Skeletal muscle satellite cell (primary cell): ENCODE results near the gene DEPDC5.
"Not testable (repeated sequence)": the region's sequence is repeated elsewhere in the genome, so short reads cannot be mapped to it uniquely, and the experiment has no call there.

Source experiments
- H3K27me3 ChIP-seq: 2 replicates; pipeline ENCODE4 v1.7.0; 2013; ENCODE audit warnings: low read length; ENCODE audit not compliant: control insufficient read depth, insufficient read depth
- H3K36me3 ChIP-seq: 2 replicates; pipeline ENCODE4 v1.7.0; 2013; ENCODE audit warnings: mild to moderate bottlenecking, control low read depth, low read length; ENCODE audit not compliant: insufficient read depth
- H3K4me1 ChIP-seq: 2 replicates; pipeline ENCODE4 v1.7.0; 2013; ENCODE audit warnings: low read length; ENCODE audit not compliant: control insufficient read depth, insufficient read depth
- H3K4me2 ChIP-seq: 2 replicates; pipeline ENCODE4 v1.7.0; 2013; ENCODE audit warnings: mild to moderate bottlenecking, low read length
- H3K4me3 ChIP-seq: 2 replicates; pipeline ENCODE4 v1.7.0; 2013; ENCODE audit warnings: low read length
- H3K9ac ChIP-seq: 2 replicates; pipeline ENCODE4 v1.7.0; 2013; ENCODE audit warnings: mild to moderate bottlenecking, low read depth, low read length, moderate library complexity
- H3K9me3 ChIP-seq: replicated peaks from 2 replicates; pipeline ENCODE4 v1.7.0; 2013; ENCODE audit warnings: mild to moderate bottlenecking, control low read depth, low read length

DEPDC5 gene

GRCh38 chr22:31750365-31751284 is 3.2 kb upstream of the DEPDC5 start:
- H3K36me3 ChIP-seq, result peaks cover 12% of the 10 kb centered on the region
- no peaks in the 10 kb centered on the region for H3K9me3 ChIP-seq
- H3K4me3 ChIP-seq, result peak overlapping the region; percentile 79
- peak overlapping the region; percentile 98 for H3K9ac ChIP-seq
- peak overlapping the region; percentile 77 for H3K4me2 ChIP-seq
- H3K4me1 ChIP-seq, result peaks cover 34% of the 10 kb centered on the region
- no peaks in the 10 kb centered on the region for H3K27me3 ChIP-seq

GRCh38 chr22:31752096-31752847 is 1.5 kb upstream of the DEPDC5 start:
- peaks cover 34% of the 10 kb centered on the region for H3K4me1 ChIP-seq
- no peaks in the 10 kb centered on the region for H3K9me3 ChIP-seq
- peak overlapping the region; percentile 92 for H3K9ac ChIP-seq
- no peak overlapping the region for H3K4me2 ChIP-seq
- H3K27me3 ChIP-seq, result no peaks in the 10 kb centered on the region
- H3K4me3 ChIP-seq, result no peak overlapping the region
- peaks cover 7% of the 10 kb centered on the region for H3K36me3 ChIP-seq

- Histone ChIP-seq H3K4me2 (peak overlapping the region; percentile 90), H3K4me1 (peaks cover 34% of the 10 kb centered on the region), H3K9me3 (no peaks in the 10 kb centered on the region), H3K9ac (peak overlapping the region; percentile 92), H3K4me3 (peak overlapping the region; percentile 81), H3K36me3 (peaks cover 2% of the 10 kb centered on the region), H3K27me3 (no peaks in the 10 kb centered on the region)
Observed at GRCh38 chr22:31753005-31753633, 700 bp upstream of the DEPDC5 start.

- H3K9me3 ChIP-seq, result no peaks in the 10 kb centered on the region
Observed at GRCh38 chr22:31754813-31755212, 994 bp downstream of the DEPDC5 start.

GRCh38 chr22:31757265-31757664 is 3.4 kb downstream of the DEPDC5 start:
- Histone ChIP-seq H3K9ac (no peak overlapping the region), H3K36me3 (peaks cover 25% of the 10 kb centered on the region), H3K9me3 (no peaks in the 10 kb centered on the region), H3K27me3 (no peaks in the 10 kb centered on the region), H3K4me1 (peaks cover 22% of the 10 kb centered on the region), H3K4me2 (no peak overlapping the region), H3K4me3 (no peak overlapping the region)

More at GRCh38 chr22:31754813-31755212, 994 bp downstream of the DEPDC5 start:
- H3K4me2 ChIP-seq, result peak overlapping the region; percentile 90
- H3K27me3 ChIP-seq, result no peaks in the 10 kb centered on the region
- H3K4me1 ChIP-seq, result peaks cover 26% of the 10 kb centered on the region
- peaks cover 13% of the 10 kb centered on the region for H3K36me3 ChIP-seq
- H3K9ac ChIP-seq, result peak overlapping the region; percentile 92
- H3K4me3 ChIP-seq, result peak overlapping the region; percentile 81

GRCh38 chr22:31758860-31759259 is 5.0 kb downstream of the DEPDC5 start:
- H3K4me3 ChIP-seq, H3K9me3 ChIP-seq, H3K9ac ChIP-seq, H3K27me3 ChIP-seq, H3K4me2 ChIP-seq: not testable (repeated sequence)
- Histone ChIP-seq H3K36me3 (peaks cover 25% of the 10 kb centered on the region), H3K4me1 (peaks cover 11% of the 10 kb centered on the region)

GRCh38 chr22:31764785-31765184 is 11.0 kb downstream of the DEPDC5 start:
- Histone ChIP-seq H3K4me1 (no peaks in the 10 kb centered on the region), H3K27me3 (no peaks in the 10 kb centered on the region), H3K4me2 (no peak overlapping the region), H3K9me3 (no peaks in the 10 kb centered on the region), H3K36me3 (peaks cover 38% of the 10 kb centered on the region), H3K9ac (no peak overlapping the region), H3K4me3 (no peak overlapping the region)

GRCh38 chr22:31768422-31769059 is 14.7 kb downstream of the DEPDC5 start:
- H3K4me1 ChIP-seq, result no peaks in the 10 kb centered on the region
- H3K4me3 ChIP-seq, result no peak overlapping the region
- peaks cover 26% of the 10 kb centered on the region for H3K36me3 ChIP-seq
- no peaks in the 10 kb centered on the region for H3K9me3 ChIP-seq
- no peak overlapping the region for H3K9ac ChIP-seq
- no peaks in the 10 kb centered on the region for H3K27me3 ChIP-seq
- no peak overlapping the region for H3K4me2 ChIP-seq

GRCh38 chr22:31773416-31773815 is 19.6 kb downstream of the DEPDC5 start:
- Histone ChIP-seq H3K4me2 (no peak overlapping the region), H3K27me3 (no peaks in the 10 kb centered on the region), H3K36me3 (peaks cover 18% of the 10 kb centered on the region), H3K4me3 (no peak overlapping the region), H3K9ac (no peak overlapping the region), H3K9me3 (no peaks in the 10 kb centered on the region), H3K4me1 (no peaks in the 10 kb centered on the region)

GRCh38 chr22:31776231-31776630 is 22.4 kb downstream of the DEPDC5 start:
- Histone ChIP-seq H3K4me2 (no peak overlapping the region), H3K4me1 (no peaks in the 10 kb centered on the region), H3K27me3 (no peaks in the 10 kb centered on the region), H3K9ac (no peak overlapping the region), H3K4me3 (no peak overlapping the region), H3K36me3 (peaks cover 38% of the 10 kb centered on the region), H3K9me3 (no peaks in the 10 kb centered on the region)

- H3K9ac ChIP-seq, result no peak overlapping the region
- no peaks in the 10 kb centered on the region for H3K27me3 ChIP-seq
- H3K36me3 ChIP-seq, result peaks cover 17% of the 10 kb centered on the region
Observed at GRCh38 chr22:31789803-31790202, 36.0 kb downstream of the DEPDC5 start.

More at GRCh38 chr22:31789803-31790202, 36.0 kb downstream of the DEPDC5 start:
- no peaks in the 10 kb centered on the region for H3K9me3 ChIP-seq
- H3K4me2 ChIP-seq, result no peak overlapping the region
- H3K4me1 ChIP-seq, result no peaks in the 10 kb centered on the region
- H3K4me3 ChIP-seq, result no peak overlapping the region
